ENCODE results near the gene MED25.

GRCh38 chr19:49799271-49799797, 18.8 kb upstream of the MED25 start:
- TF ChIP-seq CTCF (IDR thresholded peaks at IDR 0.05): no peak
- no peak for TF ChIP-seq POLR2A (IDR thresholded peaks at IDR 0.05)

Measured in vagina (tissue), 2 donors.